H1 (cell line): Measurements from ENCODE around the gene RERG. TPM values are rescaled to one million over a fixed set of nuclear protein-coding genes. Genes with fewer than 3 reads are reported as not detected.

Source experiments
- HDAC2 ChIP-seq, 2 experiments: fragments of 300-600 bp in 1 of 2; sonication (generic) in 1 of 2; IDR thresholded peaks; 2 replicates each; pipeline ENCODE4 v1.6.1; 2011 to 2012; ENCODE audit warnings: low read depth in 2 of 2, low read length in 2 of 2, mild to moderate bottlenecking in 2 of 2, moderate library complexity in 2 of 2, borderline replicate concordance in 1 of 2, inconsistent platforms in 1 of 2
- polyA plus RNA-seq, 7 experiments: library from polyadenylated mRNA; depleted of rRNA in 3 of 7; stranded (reverse) in 5 of 7; unstranded in 2 of 7; fragments of >200 nt in 5 of 7; fragments of 200-250 nt in 2 of 7; gene quantifications; 1 replicate in 5 of 7; 2 replicates in 1 of 7; 4 replicates in 1 of 7; pipeline versions ENCODE4 v1.2.1 to v1.2.3, GENCODE V29; 2011 to 2013; ENCODE audit warnings: missing spikeins in 2 of 7, mixed read lengths in 2 of 7
- total RNA-seq: library from RNA; stranded (reverse); fragmentation: NEBNext Ultra II Directional; extraction: Animal tissue kit (Norgen Biotek cat#: 25700); gene quantifications from 2 replicates; pipeline ENCODE4 v1.2.1, GENCODE V29; 2021

Gene RERG
- total and polyA plus RNA-seq, 2 of the 8 experiments (the other 6 are each of a cell fraction or from before 2014, with no cell fraction given): 0.12 to 0.86 TPM

- no peak for TF ChIP-seq HDAC2 (IDR thresholded peaks at IDR 0.05; ENCODE audit: borderline replicate concordance in 1 of 2, low read depth in 2 of 2, low read length in 2 of 2)
Measured at GRCh38 chr12:15154103-15154502, 67.1 kb downstream of the RERG start (continued).
